ENCODE results near the gene CCDC138.

CCDC138 gene

GRCh38 chr2:108898315-108899082 lies 111.9 kb downstream of the CCDC138 start:
- no peak for DNase-seq

GRCh38 chr2:108904680-108905079 lies 118.1 kb downstream of the CCDC138 start:
- no peak for DNase-seq

- no peak for DNase-seq
Measured at GRCh38 chr2:108905176-108905575, 118.6 kb downstream of the CCDC138 start.

GRCh38 chr2:108905906-108906305 lies 119.3 kb downstream of the CCDC138 start:
- DNase-seq = no peak

- no peak for DNase-seq
Measured at GRCh38 chr2:108906403-108907077, 120.0 kb downstream of the CCDC138 start.

GRCh38 chr2:108907822-108908712 lies 121.5 kb downstream of the CCDC138 start:
- no peak for DNase-seq

- DNase-seq = no peak
Measured at GRCh38 chr2:108908713-108909070, 122.1 kb downstream of the CCDC138 start.

- no peak for DNase-seq
Measured at GRCh38 chr2:108909275-108909823, 122.8 kb downstream of the CCDC138 start.

- no peak for DNase-seq
Measured at GRCh38 chr2:108910011-108910431, 123.5 kb downstream of the CCDC138 start.

GRCh38 chr2:108910541-108911396 lies 124.2 kb downstream of the CCDC138 start:
- no peak for DNase-seq

- DNase-seq = no peak
Measured at GRCh38 chr2:108911401-108911800, 124.8 kb downstream of the CCDC138 start.

- no peak for DNase-seq
Measured at GRCh38 chr2:108911807-108912628, 125.4 kb downstream of the CCDC138 start.

GRCh38 chr2:108912629-108912902 lies 126.0 kb downstream of the CCDC138 start:
- DNase-seq = no peak

- no peak for DNase-seq
Measured at GRCh38 chr2:108916122-108916795, 129.7 kb downstream of the CCDC138 start.

GRCh38 chr2:108916796-108917421 lies 130.3 kb downstream of the CCDC138 start:
- no peak for DNase-seq

- no peak for DNase-seq
Measured at GRCh38 chr2:108917526-108917925, 131.0 kb downstream of the CCDC138 start.

- no peak for DNase-seq
Measured at GRCh38 chr2:108918156-108918874, 131.7 kb downstream of the CCDC138 start.

GRCh38 chr2:108918941-108919341 lies 132.4 kb downstream of the CCDC138 start:
- DNase-seq = no peak

GRCh38 chr2:108919571-108920373 lies 133.2 kb downstream of the CCDC138 start:
- DNase-seq = no peak

Measured in NCI-H187 treated with DMSO at 0.1 percent for 48 hours (cell line).